ENCODE data around the gene RBMX. TPM values are rescaled to one million over a fixed set of nuclear protein-coding genes. Genes with fewer than 3 reads are reported as not detected.

The RBMX gene
- total RNA-seq, 1 donor: 271 TPM

- DNase-seq (ENCODE audit: low read depth in 2 of 3, low spot score in 2 of 3): no peak
These were observed 31.1 kb downstream of the RBMX start for GRCh38 chrX:136849395-136849794.

- no peak for DNase-seq (ENCODE audit: low read depth in 2 of 3, low spot score in 2 of 3)
These were observed 32.7 kb downstream of the RBMX start for GRCh38 chrX:136847874-136848273.

GRCh38 chrX:136839196-136839595, 41.3 kb downstream of the RBMX start:
- DNase-seq (ENCODE audit: low read depth in 2 of 3, low spot score in 2 of 3): no peak

GRCh38 chrX:136835761-136836160, 44.8 kb downstream of the RBMX start:
- no peak for DNase-seq (ENCODE audit: low read depth in 2 of 3, low spot score in 2 of 3)

- no peak for DNase-seq (ENCODE audit: low read depth in 2 of 3, low spot score in 2 of 3)
These were observed 51.1 kb downstream of the RBMX start for GRCh38 chrX:136829413-136829812.

- DNase-seq (ENCODE audit: low read depth in 2 of 3, low spot score in 2 of 3): no peak
These were observed 51.7 kb downstream of the RBMX start for GRCh38 chrX:136828830-136829229.

GRCh38 chrX:136827026-136827425, 53.5 kb downstream of the RBMX start:
- DNase-seq (ENCODE audit: low read depth in 2 of 3, low spot score in 2 of 3): no peak

- no peak for DNase-seq (ENCODE audit: low read depth in 2 of 3, low spot score in 2 of 3)
These were observed 54.8 kb downstream of the RBMX start for GRCh38 chrX:136825771-136826170.

Small RNA genes lying within 50 kb of the gene (small RNA-seq; reads per million reads assigned to genes)
- gene SNORD61: not detected

Other genes starting within 250 kb of the RBMX start
- 0.54 TPM for gene CD40LG, start 232.6 kb downstream of the RBMX start, total RNA-seq
- 72.7 TPM for gene ARHGEF6, start 99.8 kb downstream of the RBMX start, total RNA-seq
- gene GPR101, start 153.3 kb upstream of the RBMX start, total RNA-seq: not detected

Data from hematopoietic multipotent progenitor cell (in vitro differentiated cells).